HEK293 (cell line): Measurements from ENCODE around the gene P2RX1.

Experiments
- CTCF ChIA-PET: fragments of 350-600 bp; formaldehyde crosslinking; extraction: SDS; loops from one replicate; lab custom pipeline; 2021; ENCODE audit warnings: antibody characterized with exemption; lab: Yijun Ruan, JAX
- POLR2A ChIA-PET: fragments of 300-600 bp; formaldehyde crosslinking; extraction: SDS; loops from one replicate; lab custom pipeline; 2020; ENCODE audit warnings: antibody characterized with exemption, inconsistent platforms; lab: Yijun Ruan, JAX
- H3K27ac ChIP-seq: fragments of 200-500 bp; sonication (Bioruptor generic); 2 replicates; pipeline ENCODE4 v1.5.1; 2014; ENCODE audit warnings: low read depth, low read length, control low read depth, inconsistent platforms; ENCODE audit errors: extremely low read depth
- H3K36me3 ChIP-seq, 2 experiments: fragments of 200-500 bp in 1 of 2; sonication (Bioruptor generic) in 1 of 2; 1 replicate in 1 of 2; 2 replicates in 1 of 2; pipeline ENCODE4 v1.5.1; 2014 to 2017; ENCODE audit warnings: inconsistent platforms in 2 of 2, low read length in 2 of 2; ENCODE audit not compliant: control insufficient read depth in 2 of 2, insufficient read depth in 1 of 2
- H3K4me1 ChIP-seq: fragments of 200-500 bp; sonication (Bioruptor generic); 2 replicates; pipeline ENCODE4 v1.5.1; 2014; ENCODE audit warnings: mild to moderate bottlenecking, low read length, inconsistent platforms; ENCODE audit not compliant: control insufficient read depth, insufficient read depth
- H3K4me3 ChIP-seq: 2 replicates; pipeline ENCODE4 v1.5.1; 2011; ENCODE audit warnings: low read depth, mild to moderate bottlenecking, control low read depth, low read length, moderate library complexity
- H3K9me3 ChIP-seq: fragments of 200-500 bp; sonication (Bioruptor generic); 2 replicates; pipeline ENCODE4 v1.5.1; 2014; ENCODE audit warnings: low read depth, low read length, inconsistent platforms; ENCODE audit not compliant: control insufficient read depth, insufficient read depth
- BCL11B ChIP-seq: fragments of 450-650 bp; formaldehyde crosslinking; IDR thresholded peaks from 2 replicates; pipeline ENCODE4 v1.5.1; 2016; ENCODE audit warnings: low read depth, missing biosample characterization, missing genetic modification characterization
- CTCF ChIP-seq: fragments of 450-650 bp; formaldehyde crosslinking; IDR thresholded peaks from 2 replicates; pipeline ENCODE4 v1.5.1; 2016; ENCODE audit warnings: missing biosample characterization, missing genetic modification characterization
- EGR2 ChIP-seq: fragments of 450-650 bp; formaldehyde crosslinking; IDR thresholded peaks from 2 replicates; pipeline ENCODE4 v1.5.1; 2016; ENCODE audit warnings: low read depth, missing biosample characterization, missing genetic modification characterization
- GLIS1 ChIP-seq: fragments of 450-650 bp; formaldehyde crosslinking; IDR thresholded peaks from 2 replicates; pipeline ENCODE4 v1.5.1; 2016; ENCODE audit warnings: missing biosample characterization, missing genetic modification characterization
- HOXA7 ChIP-seq: sonication (generic); formaldehyde crosslinking; IDR thresholded peaks from 2 replicates; pipeline ENCODE4 v1.8.1; 2022; ENCODE audit warnings: missing genetic modification reagents, borderline replicate concordance
- KLF10 ChIP-seq: fragments of 450-650 bp; IDR thresholded peaks from 2 replicates; pipeline ENCODE4 v1.5.1; 2018; ENCODE audit warnings: missing biosample characterization, mild to moderate bottlenecking, missing genetic modification characterization
- KLF17 ChIP-seq: fragments of 450-650 bp; formaldehyde crosslinking; IDR thresholded peaks from 2 replicates; pipeline ENCODE4 v1.5.1; 2016; ENCODE audit warnings: missing biosample characterization, missing genetic modification characterization
- MYNN ChIP-seq: fragments of 450-650 bp; formaldehyde crosslinking; IDR thresholded peaks from 2 replicates; pipeline ENCODE4 v1.5.1; 2016; ENCODE audit warnings: missing biosample characterization, missing genetic modification characterization, borderline replicate concordance
- PATZ1 ChIP-seq: fragments of 450-650 bp; formaldehyde crosslinking; IDR thresholded peaks from 2 replicates; pipeline ENCODE4 v1.5.1; 2016; ENCODE audit warnings: missing biosample characterization, missing genetic modification characterization
- PBX3 ChIP-seq: sonication (generic); formaldehyde crosslinking; IDR thresholded peaks from 2 replicates; pipeline ENCODE4 v1.8.1; 2022; ENCODE audit warnings: mild to moderate bottlenecking, moderate library complexity, missing genetic modification reagents
- TSHZ1 ChIP-seq: fragments of 450-650 bp; formaldehyde crosslinking; IDR thresholded peaks from 2 replicates; pipeline ENCODE4 v1.5.1; 2016; ENCODE audit warnings: missing biosample characterization, missing genetic modification characterization, borderline replicate concordance
- ZBTB8A ChIP-seq: fragments of 450-650 bp; formaldehyde crosslinking; IDR thresholded peaks from 2 replicates; pipeline ENCODE4 v1.5.1; 2016; ENCODE audit warnings: missing biosample characterization, missing genetic modification characterization
- ZNF112 ChIP-seq: fragments of 450-650 bp; formaldehyde crosslinking; IDR thresholded peaks from 2 replicates; pipeline ENCODE4 v1.5.0; 2017; ENCODE audit warnings: missing biosample characterization, missing genetic modification characterization
- ZNF169 ChIP-seq: fragments of 450-650 bp; formaldehyde crosslinking; IDR thresholded peaks from 2 replicates; pipeline ENCODE4 v1.5.1; 2016; ENCODE audit warnings: missing biosample characterization, missing genetic modification characterization
- ZNF223 ChIP-seq: fragments of 450-650 bp; formaldehyde crosslinking; IDR thresholded peaks from 2 replicates; pipeline ENCODE4 v1.5.1; 2016; ENCODE audit warnings: missing biosample characterization, missing genetic modification characterization
- ZNF274 ChIP-seq, 2 experiments: fragments of 200-500 bp in 1 of 2; fragments of 450-650 bp in 1 of 2; sonication (Bioruptor generic) in 1 of 2; formaldehyde crosslinking in 1 of 2; IDR thresholded peaks; 2 replicates each; pipeline versions ENCODE4 v1.5.1 to v1.6.1; 2014 to 2016; ENCODE audit warnings: borderline replicate concordance in 1 of 2, inconsistent platforms in 1 of 2, low read length in 1 of 2, missing biosample characterization in 1 of 2, missing genetic modification characterization in 1 of 2
- ZNF341 ChIP-seq: fragments of 450-650 bp; formaldehyde crosslinking; IDR thresholded peaks from 2 replicates; pipeline ENCODE4; 2016; ENCODE audit warnings: low read depth, missing biosample characterization, missing genetic modification characterization
- ZNF514 ChIP-seq: fragments of 450-650 bp; formaldehyde crosslinking; IDR thresholded peaks from 2 replicates; pipeline ENCODE4 v1.5.1; 2016; ENCODE audit warnings: missing biosample characterization, missing genetic modification characterization
- ZNF530 ChIP-seq: fragments of 450-650 bp; formaldehyde crosslinking; IDR thresholded peaks from 2 replicates; pipeline ENCODE4 v1.5.1; 2016; ENCODE audit warnings: low read depth, missing biosample characterization, missing genetic modification characterization
- ZNF596 ChIP-seq: fragments of 450-650 bp; IDR thresholded peaks from 2 replicates; pipeline ENCODE4 v1.5.0; 2018; ENCODE audit warnings: missing biosample characterization, mild to moderate bottlenecking, missing genetic modification characterization, moderate library complexity
- ZNF626 ChIP-seq: fragments of 450-650 bp; sonication (Bioruptor Pico); formaldehyde crosslinking; IDR thresholded peaks from 2 replicates; pipeline ENCODE4 v1.5.1; 2018; ENCODE audit warnings: missing biosample characterization, missing genetic modification characterization, inconsistent platforms
- ZNF629 ChIP-seq: fragments of 450-650 bp; formaldehyde crosslinking; IDR thresholded peaks from 2 replicates; pipeline ENCODE4 v1.5.1; 2017; ENCODE audit warnings: missing biosample characterization, missing genetic modification characterization
- ZNF843 ChIP-seq: fragments of 450-650 bp; formaldehyde crosslinking; IDR thresholded peaks from 2 replicates; pipeline ENCODE4 v1.5.1; 2016; ENCODE audit warnings: missing biosample characterization, missing genetic modification characterization

Gene P2RX1

GRCh38 chr17:3913531-3914311 lies 2.5 kb downstream of the P2RX1 start (continued):
- TF ChIP-seq PATZ1 (tag by site-specific recombination) (peak; percentile 37; the same call in 1 of the 2 replicates), ZNF112 (tag by site-specific recombination) (no peak), EGR2 (tag by site-specific recombination) (0 out of 2 replicates have a peak, but pooled peaks have one; percentile 8), ZNF530 (tag by site-specific recombination) (no peak), ZNF626 (tag by site-specific recombination) (no peak), MYNN (no peak), ZNF629 (tag by site-specific recombination) (peak; percentile 81), ZNF514 (tag by site-specific recombination) (no peak), ZNF341 (tag by site-specific recombination) (peak; percentile 43), ZNF223 (tag by site-specific recombination) (no peak), GLIS1 (tag by site-specific recombination) (peak; percentile 79), ZBTB8A (0 out of 2 replicates have a peak, but pooled peaks have one; percentile 14), ZNF169 (tag by site-specific recombination) (no peak), HOXA7 (CRISPR knock-in tag) (no peak), KLF17 (0 out of 2 replicates have a peak, but pooled peaks have one; percentile 24), KLF10 (no peak), PBX3 (CRISPR knock-in tag) (peak; percentile 66; the same call in 1 of the 2 replicates), ZNF596 (tag by site-specific recombination) (no peak), TSHZ1 (tag by site-specific recombination) (no peak)

- ChIA-PET CTCF (interaction anchor here (0.6 to 5.3 kb wide), 29 partner anchors 10 to 1764 kb away, joined by 3 to 124 read pairs (median 7); partner anchors contain the start of genes CAMKK1 and NCBP3), POLR2A (no interaction called here)
- H3K27ac ChIP-seq = no peak overlapping the region
- no peaks in the 10 kb centered on the region for H3K36me3 ChIP-seq
- no peak overlapping the region for H3K4me3 ChIP-seq
- no peaks in the 10 kb centered on the region for H3K9me3 ChIP-seq
- H3K4me1 ChIP-seq = peaks cover 2% of the 10 kb centered on the region; the same call in 1 of the 2 replicates
- no peak for TF ChIP-seq ZNF274 (IDR thresholded peaks at IDR 0.05; ENCODE audit: low read length)
- TF ChIP-seq ZNF274 (tag by site-specific recombination; IDR thresholded peaks at IDR 0.05; ENCODE audit: borderline replicate concordance) = no peak
- TF ChIP-seq BCL11B (tag by site-specific recombination) = no peak
- TF ChIP-seq TSHZ1 (tag by site-specific recombination) = no peak
- TF ChIP-seq CTCF (tag by site-specific recombination) = no peak
- TF ChIP-seq ZNF843 = no peak
Observed at GRCh38 chr17:3912827-3913226, 3.4 kb downstream of the P2RX1 start.
